Neuronal stem cell (in vitro differentiated cells): ENCODE data around the gene FMN1.
"Not testable (repeated sequence)": the region's sequence is repeated elsewhere in the genome, so short reads cannot be mapped to it uniquely, and the experiment has no call there.

ENCODE experiments used
- DNase-seq: peaks from one replicate; pipeline ENCODE4 v3.0.0-alpha.2; 2013; ENCODE audit warnings: low spot score
- H2AFZ ChIP-seq: one replicate; pipeline ENCODE4 v1.6.1; 2013; ENCODE audit warnings: mild to moderate bottlenecking, low read length, inconsistent platforms
- H2AK5ac ChIP-seq: 2 replicates; pipeline ENCODE4 v1.6.1; 2013; ENCODE audit warnings: low read depth, mild to moderate bottlenecking, inconsistent platforms, low read length, moderate library complexity, mixed read lengths
- H2BK120ac ChIP-seq: 2 replicates; pipeline ENCODE4 v1.6.1; 2013; ENCODE audit warnings: low read depth, mild to moderate bottlenecking, inconsistent platforms, low read length, moderate library complexity, mixed read lengths
- H2BK12ac ChIP-seq: one replicate; pipeline ENCODE4 v1.6.1; 2013; ENCODE audit warnings: low read length, inconsistent platforms
- H2BK15ac ChIP-seq: 2 replicates; pipeline ENCODE4 v1.6.1; 2013; ENCODE audit warnings: mild to moderate bottlenecking, low read length, inconsistent platforms, mixed read lengths
- H2BK5ac ChIP-seq: one replicate; pipeline ENCODE4 v1.6.1; 2013; ENCODE audit warnings: inconsistent platforms, mild to moderate bottlenecking, low read length, moderate library complexity
- H3K14ac ChIP-seq: one replicate; pipeline ENCODE4 v1.6.1; 2013; ENCODE audit warnings: low read length, inconsistent platforms
- H3K18ac ChIP-seq: 2 replicates; pipeline ENCODE4 v1.6.1; 2013; ENCODE audit warnings: low read length, inconsistent platforms
- H3K23ac ChIP-seq: 2 replicates; pipeline ENCODE4 v1.6.1; 2013; ENCODE audit warnings: low read depth, mild to moderate bottlenecking, mixed read lengths, low read length, inconsistent platforms; ENCODE audit not compliant: poor library complexity
- H3K27ac ChIP-seq: replicated peaks from 3 replicates; pipeline ENCODE4 v1.5.1; 2013; ENCODE audit warnings: low read length, inconsistent platforms
- H3K27me3 ChIP-seq, 3 experiments: 2 replicates each; pipeline ENCODE4 v1.6.1; 2013; ENCODE audit warnings: low read length in 3 of 3, mild to moderate bottlenecking in 2 of 3, inconsistent platforms in 1 of 3, low read depth in 1 of 3, mixed read lengths in 1 of 3, moderate library complexity in 1 of 3; ENCODE audit not compliant: control insufficient read depth in 3 of 3, insufficient read depth in 3 of 3
- H3K36me3 ChIP-seq, 2 donors: replicated peaks in 1 of 2; 2 replicates each; pipeline ENCODE4 v1.6.1; 2013; ENCODE audit warnings: low read length in 2 of 2; ENCODE audit not compliant: control insufficient read depth in 2 of 2, insufficient read depth in 2 of 2
- H3K4ac ChIP-seq: 2 replicates; pipeline ENCODE4 v1.6.1; 2013; ENCODE audit warnings: inconsistent platforms, mild to moderate bottlenecking, low read length, moderate library complexity
- H3K4me1 ChIP-seq, 2 donors: 1 replicate in 1 of 2; 2 replicates in 1 of 2; pipeline ENCODE4 v1.6.1; 2013; ENCODE audit warnings: low read length in 2 of 2, low read depth in 1 of 2; ENCODE audit not compliant: control insufficient read depth in 2 of 2, insufficient read depth in 1 of 2
- H3K4me2 ChIP-seq: one replicate; pipeline ENCODE4 v1.6.1; 2013; ENCODE audit warnings: mild to moderate bottlenecking, low read length, inconsistent platforms; ENCODE audit not compliant: insufficient read depth, poor library complexity, severe bottlenecking
- H3K4me3 ChIP-seq, 2 donors: 2 replicates each; pipeline ENCODE4 v1.5.1; 2013; ENCODE audit warnings: low read length in 2 of 2, mild to moderate bottlenecking in 2 of 2, inconsistent platforms in 1 of 2, moderate library complexity in 1 of 2
- H3K79me1 ChIP-seq: one replicate; pipeline ENCODE4 v1.6.1; 2013; ENCODE audit warnings: low read depth, mild to moderate bottlenecking, inconsistent platforms, low read length, moderate library complexity
- H3K9ac ChIP-seq: one replicate; pipeline ENCODE4 v1.6.1; 2013; ENCODE audit warnings: mild to moderate bottlenecking, low read depth, low read length, inconsistent platforms; ENCODE audit not compliant: poor library complexity
- H3K9me3 ChIP-seq, 2 donors: replicated peaks in 1 of 2; 2 replicates each; pipeline versions ENCODE3 to v1.6.1; 2013; ENCODE audit warnings: low read length in 2 of 2, mild to moderate bottlenecking in 2 of 2, inconsistent platforms in 1 of 2, low read depth in 1 of 2, mixed read lengths in 1 of 2, moderate library complexity in 1 of 2; ENCODE audit not compliant: control insufficient read depth in 2 of 2, insufficient read depth in 1 of 2
- H4K8ac ChIP-seq: one replicate; pipeline ENCODE4 v1.6.1; 2013; ENCODE audit warnings: low read depth, mild to moderate bottlenecking, inconsistent platforms, low read length, moderate library complexity
- H4K91ac ChIP-seq: one replicate; pipeline ENCODE4 v1.6.1; 2013; ENCODE audit warnings: low read length, low read depth, mild to moderate bottlenecking, inconsistent platforms; ENCODE audit not compliant: poor library complexity
- WGBS, 2 donors: extraction: QIAGEN DNeasy Blood & Tissue Kit; methylation state at CpG; one replicate each; pipeline ENCODE4 v1.1.7; 2013; ENCODE audit warnings: missing lambda C conversion rate in 2 of 2, mixed read lengths in 1 of 2; ENCODE audit not compliant: insufficient read length in 2 of 2, insufficient replicate concordance in 1 of 2; ENCODE audit errors: extremely low coverage in 2 of 2; 5-methylcytosine and 5-hydroxymethylcytosine counted together

Gene FMN1

DNA sequence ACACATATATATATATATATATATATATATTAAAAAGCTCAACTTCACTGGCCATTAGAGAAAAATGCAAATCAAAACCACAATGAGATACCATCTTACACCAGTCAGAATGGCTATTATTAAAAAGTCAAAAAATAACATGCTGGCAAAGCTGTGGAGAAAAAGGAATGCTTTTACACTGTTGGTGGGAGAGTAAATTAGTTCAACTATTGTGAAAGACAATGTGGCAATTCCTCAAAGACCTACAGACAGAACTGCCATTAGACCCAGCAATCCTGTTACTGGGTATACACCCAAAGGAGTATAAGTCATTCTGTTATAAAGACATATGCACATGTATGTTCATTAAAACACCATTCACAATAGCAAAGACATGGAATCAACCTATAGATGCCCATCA, 244.5 kb downstream of the FMN1 start:
- H3K36me3 ChIP-seq, H2BK12ac ChIP-seq, DNase-seq, H4K91ac ChIP-seq, H3K14ac ChIP-seq, H3K23ac ChIP-seq, H2BK15ac ChIP-seq, H3K27ac ChIP-seq, H2BK120ac ChIP-seq, H3K27me3 ChIP-seq, H2AFZ ChIP-seq, H4K8ac ChIP-seq, H2AK5ac ChIP-seq, H3K18ac ChIP-seq, H3K9me3 ChIP-seq, H3K4ac ChIP-seq, H3K79me1 ChIP-seq, H2BK5ac ChIP-seq, H3K4me2 ChIP-seq, H3K4me3 ChIP-seq, H3K9ac ChIP-seq: not testable (repeated sequence)
- H3K4me1 ChIP-seq, result peaks cover 8 to 12% of the 10 kb centered on the region in 2 donors

DNA sequence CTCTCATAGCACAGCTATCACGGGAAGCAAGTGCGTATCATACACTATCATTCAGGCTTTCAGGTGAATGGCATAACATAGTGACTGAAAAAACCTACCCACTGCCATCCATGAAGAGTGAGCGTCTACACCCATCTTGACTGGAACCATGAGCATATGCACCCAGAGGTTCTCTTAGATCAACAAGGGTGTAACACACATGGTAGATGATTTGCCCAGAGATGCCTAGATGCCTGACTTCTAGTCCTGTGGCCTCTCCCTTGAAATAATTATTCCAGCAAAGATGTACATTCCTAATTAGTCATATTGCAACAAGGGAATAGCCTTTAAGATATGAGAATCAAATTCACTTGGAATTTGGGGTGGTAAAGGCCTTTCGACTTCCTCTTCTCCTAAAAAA, 248.3 kb downstream of the FMN1 start:
- Histone ChIP-seq H3K9me3 (no peaks in the 10 kb centered on the region), H2AK5ac (no peak overlapping the region), H3K4me3 (no peak overlapping the region), H3K27ac (no peak overlapping the region), H3K27me3 (no peaks in the 10 kb centered on the region), H3K36me3 (no peaks in the 10 kb centered on the region), H2BK12ac (no peak overlapping the region), H3K9ac (no peak overlapping the region), H2AFZ (no peak overlapping the region), H2BK5ac (no peak overlapping the region), H2BK120ac (no peak overlapping the region), H3K79me1 (no peaks in the 10 kb centered on the region), H3K23ac (no peak overlapping the region), H3K4ac (no peak overlapping the region), H4K91ac (no peak overlapping the region), H2BK15ac (no peak overlapping the region), H3K18ac (no peak overlapping the region), H3K14ac (no peak overlapping the region), H4K8ac (no peak overlapping the region), H3K4me2 (no peak overlapping the region), H3K4me1 (no peaks in the 10 kb centered on the region)
- WGBS, 2 donors, result no CpG with 5 or more reads among the region's 4 CpGs
- DNase-seq, result no peak

DNA sequence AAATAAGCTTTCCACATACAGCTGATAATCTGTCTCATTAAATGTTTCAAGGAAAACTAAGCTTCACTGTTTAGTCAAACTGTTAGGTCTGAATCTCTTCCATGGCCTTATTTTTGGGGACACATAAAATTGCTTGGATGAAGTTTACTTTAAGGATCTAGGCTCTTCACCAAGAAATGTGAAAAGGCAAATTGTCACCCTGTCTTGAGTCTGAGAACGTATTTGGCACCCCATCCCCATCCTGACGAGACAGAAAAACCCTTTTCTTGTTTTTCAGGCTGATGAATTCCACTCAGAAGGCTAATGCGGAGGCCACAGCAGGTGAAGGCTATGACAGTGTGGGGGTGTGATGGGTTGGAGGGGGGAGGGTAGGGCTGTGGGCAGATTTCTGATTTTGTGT, 250.1 kb downstream of the FMN1 start:
- Histone ChIP-seq H3K9ac (no peak overlapping the region), H3K18ac (no peak overlapping the region), H4K91ac (no peak overlapping the region), H2AK5ac (no peak overlapping the region), H3K4me1 (no peaks in the 10 kb centered on the region), H3K4me2 (no peak overlapping the region), H3K9me3 (no peaks in the 10 kb centered on the region), H3K23ac (no peak overlapping the region), H2BK15ac (no peak overlapping the region), H3K79me1 (no peaks in the 10 kb centered on the region), H3K36me3 (no peaks in the 10 kb centered on the region), H3K4me3 (no peak overlapping the region), H2AFZ (no peak overlapping the region), H2BK120ac (no peak overlapping the region), H2BK12ac (no peak overlapping the region), H3K14ac (no peak overlapping the region), H3K27ac (no peak overlapping the region), H2BK5ac (no peak overlapping the region), H3K27me3 (no peaks in the 10 kb centered on the region), H3K4ac (no peak overlapping the region), H4K8ac (no peak overlapping the region)
- WGBS, 2 donors, result no CpG with 5 or more reads among the region's 3 CpGs
- DNase-seq, result no peak

DNA sequence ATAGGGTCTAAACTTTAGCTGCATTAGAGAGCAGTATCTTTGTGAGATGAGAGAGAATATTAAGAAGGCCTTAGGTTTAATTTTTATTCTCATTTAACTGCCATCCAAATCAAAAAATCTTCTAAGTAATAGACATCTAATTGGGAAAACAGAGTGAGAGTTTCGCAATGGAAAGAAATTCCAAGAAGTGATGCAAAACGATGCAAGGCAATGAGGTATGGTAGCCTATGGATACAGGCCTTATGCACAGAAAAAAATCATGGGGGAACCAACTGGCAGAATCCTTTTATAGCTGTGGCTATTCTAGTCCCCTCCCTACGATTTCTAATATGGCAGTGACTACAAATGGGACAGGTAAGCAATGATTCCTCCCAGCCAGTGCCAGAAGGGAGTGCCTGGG, 250.8 kb downstream of the FMN1 start:
- H3K79me1 ChIP-seq, result no peaks in the 10 kb centered on the region
- H3K18ac ChIP-seq, result no peak overlapping the region
- DNase-seq, result no peak
- WGBS, 2 donors, result no CpG with 5 or more reads among the region's 3 CpGs
- no peak overlapping the region for H3K4ac ChIP-seq
- no peak overlapping the region for H3K23ac ChIP-seq
- H2AK5ac ChIP-seq, result no peak overlapping the region
- H3K27me3 ChIP-seq, result no peaks in the 10 kb centered on the region
- no peak overlapping the region for H3K4me3 ChIP-seq
- H3K4me2 ChIP-seq, result no peak overlapping the region
- no peak overlapping the region for H4K8ac ChIP-seq
- no peak overlapping the region for H2BK15ac ChIP-seq
- H2BK12ac ChIP-seq, result no peak overlapping the region
- no peak overlapping the region for H2BK5ac ChIP-seq
- no peak overlapping the region for H3K14ac ChIP-seq
- H2AFZ ChIP-seq, result no peak overlapping the region
- H3K9ac ChIP-seq, result no peak overlapping the region
- H2BK120ac ChIP-seq, result no peak overlapping the region
- no peaks in the 10 kb centered on the region for H3K9me3 ChIP-seq
- no peak overlapping the region for H3K27ac ChIP-seq
- no peaks in the 10 kb centered on the region for H3K36me3 ChIP-seq
- no peaks in the 10 kb centered on the region for H3K4me1 ChIP-seq
- no peak overlapping the region for H4K91ac ChIP-seq
